A673 (cell line): ENCODE data around the gene DEGS1.

Source experiments
- CTCF ChIP-seq: fragments of 300-800, 200-600 bp; sonication (generic); conservative IDR thresholded peaks from 2 replicates; pipeline ENCODE4 v1.5.1; 2017; ENCODE audit warnings: low read depth, mild to moderate bottlenecking, antibody characterized with exemption, low read length, moderate library complexity, mixed read lengths
- EZH2 ChIP-seq: fragments of 200-600 bp; sonication (generic); IDR thresholded peaks from 2 replicates; pipeline ENCODE4 v1.6.1; 2017; ENCODE audit warnings: borderline replicate concordance, low read depth, mild to moderate bottlenecking, mixed read lengths, antibody characterized with exemption, low read length; ENCODE audit not compliant: poor library complexity, severe bottlenecking

GRCh38 chr1:224235813-224236493 lies 52.9 kb downstream of the DEGS1 start:
- TF ChIP-seq CTCF: no peak
- TF ChIP-seq EZH2: no peak
